SW480 (cell line): ENCODE measurements around the gene LMNA.
"Not testable (repeated sequence)": the region's sequence is repeated elsewhere in the genome, so short reads cannot be mapped to it uniquely, and the experiment has no call there.

Experiments used
- DNase-seq: peaks from one replicate; pipeline ENCODE4 v3.0.0-alpha.2; 2016; ENCODE audit warnings: low spot score

The LMNA gene

DNA sequence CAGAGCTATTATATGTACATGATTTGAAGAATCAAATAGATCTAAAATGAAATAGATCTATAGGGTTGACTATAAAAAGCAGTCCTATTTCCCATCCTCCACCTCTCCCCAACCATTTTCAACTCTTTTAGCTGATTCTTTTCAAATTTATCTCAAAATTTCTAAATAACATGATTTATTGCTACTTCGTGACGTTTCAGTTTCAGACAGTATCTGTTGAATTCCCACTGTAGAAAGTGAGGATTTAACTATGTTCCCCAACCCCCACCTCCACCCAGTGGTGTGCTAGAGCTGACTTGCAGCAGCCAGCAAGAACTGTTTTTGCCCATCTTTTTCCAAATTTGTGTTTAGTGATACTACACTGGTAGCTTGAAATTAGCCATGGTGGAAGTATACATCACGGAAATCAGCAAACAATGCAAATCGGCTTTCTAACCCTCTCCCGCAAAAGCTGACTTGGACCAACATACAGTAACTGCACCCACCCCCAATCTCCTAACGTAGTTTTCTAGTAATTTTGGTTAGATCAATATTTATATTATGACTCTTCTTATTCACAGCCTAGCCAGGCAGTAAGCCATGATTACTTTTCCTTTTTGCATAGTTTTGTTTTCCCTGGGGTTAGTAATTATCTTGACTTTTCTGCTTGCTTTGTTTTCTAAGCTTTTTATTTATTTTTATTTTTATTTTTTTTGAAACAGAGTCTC, 49.8 kb downstream of the LMNA start:
- no peak for DNase-seq

DNA sequence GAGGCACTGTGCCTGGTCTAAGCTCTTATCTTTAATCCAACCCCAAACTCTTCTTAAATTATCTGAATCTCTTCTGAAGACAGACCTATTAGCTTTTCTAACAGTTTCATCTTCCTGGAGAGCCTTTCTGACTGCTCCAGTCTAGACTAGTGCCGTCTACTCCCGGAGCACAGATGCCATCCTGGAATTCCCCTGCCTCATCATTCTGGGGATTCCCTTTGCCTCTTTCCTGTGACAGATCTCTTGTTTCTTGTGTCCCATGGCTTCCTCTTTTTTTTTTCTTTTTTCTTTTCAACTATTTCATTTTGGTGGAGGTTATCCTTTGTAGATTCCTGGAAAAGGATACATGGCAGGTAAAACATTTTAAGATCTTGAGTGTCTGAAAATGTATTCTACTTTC, 50.6 kb downstream of the LMNA start:
- no peak for DNase-seq

DNA sequence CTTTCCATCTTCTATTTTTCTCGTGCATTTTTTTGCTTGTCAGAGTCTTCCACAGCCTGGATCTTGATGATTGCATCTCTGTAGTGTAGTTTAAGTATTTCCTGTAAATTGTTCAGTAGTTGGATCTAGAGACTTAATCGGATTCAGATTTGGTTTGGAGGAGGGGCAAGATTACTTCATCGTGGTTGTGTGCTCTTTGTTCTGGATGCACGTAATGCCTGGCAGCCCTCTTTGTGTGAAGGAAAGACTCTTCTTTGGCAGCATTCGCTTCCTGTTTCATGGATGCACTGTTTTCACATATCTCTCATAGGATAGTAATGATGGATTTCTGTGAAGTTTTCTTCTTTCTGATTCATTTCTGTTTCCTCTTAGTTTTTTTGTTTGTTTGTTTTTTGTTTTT, 53.0 kb downstream of the LMNA start:
- DNase-seq = no peak

DNA sequence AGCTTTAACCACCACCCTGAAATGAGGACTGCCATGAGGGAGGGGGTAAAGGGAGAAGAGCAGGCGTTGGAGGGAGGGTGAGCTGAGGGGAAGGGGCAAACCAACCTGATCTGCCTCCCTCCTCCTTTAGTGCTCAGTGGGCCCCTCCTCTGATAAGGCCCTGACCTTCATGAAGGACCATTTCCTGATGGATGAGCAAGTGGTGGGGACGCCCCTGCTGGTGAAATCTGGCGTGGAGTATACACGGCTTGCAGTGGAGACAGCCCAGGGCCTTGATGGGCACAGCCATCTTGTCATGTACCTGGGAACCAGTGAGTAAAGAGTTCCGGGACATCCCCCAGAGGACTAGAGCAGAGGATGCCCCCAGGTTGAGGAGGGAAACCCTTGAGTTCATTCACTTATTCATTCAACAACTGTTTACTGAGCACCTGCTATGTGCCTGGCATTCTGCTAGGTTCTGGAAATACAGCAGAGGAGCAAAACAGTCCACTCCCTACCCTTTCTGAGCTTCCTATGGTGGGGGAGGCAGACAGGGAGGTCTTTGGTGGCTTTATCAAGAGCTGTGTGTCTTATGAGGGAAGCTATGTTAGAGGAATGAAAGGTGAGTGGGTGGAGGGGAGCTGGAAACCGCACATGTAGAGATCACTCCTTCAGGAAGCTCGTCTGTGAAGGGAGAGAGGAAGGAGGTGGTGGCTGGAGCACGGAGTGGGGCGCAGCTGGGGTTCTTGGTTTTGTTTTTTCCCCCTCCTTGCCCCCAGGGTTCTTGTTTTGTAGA, 58.4 kb downstream of the LMNA start:
- DNase-seq = no peak

DNA sequence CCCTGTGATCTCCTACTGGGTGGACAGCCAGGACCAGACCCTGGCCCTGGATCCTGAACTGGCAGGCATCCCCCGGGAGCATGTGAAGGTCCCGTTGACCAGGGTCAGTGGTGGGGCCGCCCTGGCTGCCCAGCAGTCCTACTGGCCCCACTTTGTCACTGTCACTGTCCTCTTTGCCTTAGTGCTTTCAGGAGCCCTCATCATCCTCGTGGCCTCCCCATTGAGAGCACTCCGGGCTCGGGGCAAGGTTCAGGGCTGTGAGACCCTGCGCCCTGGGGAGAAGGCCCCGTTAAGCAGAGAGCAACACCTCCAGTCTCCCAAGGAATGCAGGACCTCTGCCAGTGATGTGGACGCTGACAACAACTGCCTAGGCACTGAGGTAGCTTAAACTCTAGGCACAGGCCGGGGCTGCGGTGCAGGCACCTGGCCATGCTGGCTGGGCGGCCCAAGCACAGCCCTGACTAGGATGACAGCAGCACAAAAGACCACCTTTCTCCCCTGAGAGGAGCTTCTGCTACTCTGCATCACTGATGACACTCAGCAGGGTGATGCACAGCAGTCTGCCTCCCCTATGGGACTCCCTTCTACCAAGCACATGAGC, 62.2 kb downstream of the LMNA start:
- no peak for DNase-seq

DNA sequence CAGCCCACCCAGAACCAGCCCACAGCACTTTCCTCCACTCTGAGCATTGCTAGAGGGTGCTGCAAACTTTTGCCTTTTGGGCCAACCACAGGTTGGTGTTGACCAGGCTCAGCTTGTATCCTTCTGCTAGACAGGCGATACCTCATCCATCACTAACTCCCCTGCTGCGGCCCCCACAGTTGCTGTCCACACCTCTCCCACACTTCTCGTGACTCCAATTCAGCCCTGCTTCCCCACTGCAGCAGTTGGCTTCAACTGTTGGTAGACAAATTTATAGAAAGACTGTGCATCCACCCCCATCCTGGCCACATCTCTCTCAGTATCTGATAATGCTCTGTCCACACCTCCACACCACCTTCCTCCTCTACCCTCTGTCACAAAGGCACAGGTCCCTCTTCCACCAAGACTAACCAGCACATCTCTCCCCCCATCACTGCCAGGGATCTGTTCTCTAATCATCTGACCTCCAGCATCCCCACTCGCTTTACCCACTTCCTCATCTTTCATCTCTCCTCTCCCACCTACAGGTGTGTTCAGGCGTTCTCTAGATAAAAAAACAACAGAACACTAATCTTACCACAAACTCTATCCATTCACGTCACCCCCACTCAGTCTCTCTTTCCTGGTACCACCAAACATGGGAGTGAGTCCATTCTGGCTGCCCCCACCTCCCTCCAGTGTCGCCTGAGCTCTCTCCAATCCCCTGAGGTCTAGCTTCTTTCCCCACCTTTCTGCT, 63.6 kb downstream of the LMNA start:
- DNase-seq = no peak

DNA sequence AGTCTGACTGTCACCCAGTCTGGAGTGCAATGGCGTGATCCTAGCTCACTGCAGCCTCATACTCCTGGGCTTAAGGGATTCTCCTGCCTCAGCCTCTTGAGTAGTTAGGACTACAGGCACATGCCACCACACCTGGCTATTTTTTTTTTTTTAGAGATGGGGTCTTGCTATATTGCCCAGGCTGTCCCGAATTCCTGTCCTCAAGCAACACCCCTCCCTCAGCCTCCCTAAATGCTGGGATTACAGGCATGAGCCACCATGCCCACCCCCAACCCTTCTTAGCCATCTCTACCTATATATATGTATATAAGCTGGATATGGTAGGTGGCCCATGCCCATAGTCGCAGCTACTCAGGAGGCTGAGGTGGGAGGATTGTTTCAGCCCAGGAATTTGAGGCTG, 66.0 kb downstream of the LMNA start:
- DNase-seq = no peak

DNA sequence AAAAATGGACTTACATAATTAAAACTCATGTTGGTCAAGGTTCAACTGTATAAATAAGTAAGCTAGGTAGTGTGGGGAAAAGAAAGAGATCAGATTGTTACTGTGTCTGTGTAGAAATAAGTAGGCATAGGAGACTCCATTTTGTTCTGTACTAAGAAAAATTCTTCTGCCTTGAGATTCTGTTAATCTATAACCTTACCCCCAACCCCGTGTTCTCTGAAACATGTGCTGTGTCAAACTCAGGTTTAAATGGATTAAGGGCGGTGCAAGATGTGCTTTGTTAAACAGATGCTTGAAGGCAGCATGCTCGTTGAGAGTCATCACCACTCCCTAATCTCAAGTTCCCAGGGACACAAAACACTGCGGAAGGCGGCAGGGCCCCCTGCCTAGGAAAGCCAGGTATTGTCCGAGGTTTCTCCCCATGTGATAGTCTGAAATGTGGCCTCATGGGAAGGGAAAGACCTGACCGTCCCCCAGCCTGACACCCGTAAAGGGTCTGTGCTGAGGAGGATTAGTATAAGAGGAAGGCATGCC, 66.9 kb downstream of the LMNA start:
- not testable (repeated sequence) for DNase-seq

DNA sequence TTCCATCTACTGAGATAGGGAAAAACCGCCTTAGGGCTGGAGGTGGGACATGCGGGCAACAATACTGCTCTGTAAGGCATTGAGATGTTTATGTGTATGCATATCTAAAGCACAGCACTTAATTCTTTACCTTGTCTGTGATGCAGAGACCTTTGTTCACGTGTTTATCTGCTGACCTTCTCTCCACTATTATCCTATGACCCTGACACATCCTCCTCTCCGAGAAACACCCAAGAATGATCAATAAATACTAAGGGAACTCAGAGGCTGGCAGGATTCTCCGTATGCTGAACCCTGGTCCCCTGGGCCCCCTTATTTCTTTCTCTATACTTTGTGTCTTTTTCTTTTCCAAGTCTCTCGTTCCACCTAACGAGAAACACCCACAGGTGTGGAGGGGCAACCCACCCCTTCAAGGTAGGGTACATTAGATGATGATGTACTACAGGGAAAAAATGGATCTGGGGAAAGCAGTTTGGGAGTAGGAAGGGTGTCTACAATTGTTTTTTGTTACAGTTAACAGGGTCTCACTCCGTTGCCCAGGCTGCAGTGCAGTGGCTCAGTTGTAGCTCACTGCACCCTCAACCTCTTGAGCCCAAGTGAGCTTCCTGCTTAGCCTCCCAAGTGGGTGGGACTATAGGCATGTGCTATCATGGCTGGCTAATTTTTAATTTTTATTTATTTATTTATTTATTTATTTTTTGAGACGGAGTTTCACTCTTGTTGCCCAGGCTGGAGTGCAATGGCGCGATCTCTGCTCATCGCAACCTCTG, 67.7 kb downstream of the LMNA start:
- DNase-seq = not testable (repeated sequence)

DNA sequence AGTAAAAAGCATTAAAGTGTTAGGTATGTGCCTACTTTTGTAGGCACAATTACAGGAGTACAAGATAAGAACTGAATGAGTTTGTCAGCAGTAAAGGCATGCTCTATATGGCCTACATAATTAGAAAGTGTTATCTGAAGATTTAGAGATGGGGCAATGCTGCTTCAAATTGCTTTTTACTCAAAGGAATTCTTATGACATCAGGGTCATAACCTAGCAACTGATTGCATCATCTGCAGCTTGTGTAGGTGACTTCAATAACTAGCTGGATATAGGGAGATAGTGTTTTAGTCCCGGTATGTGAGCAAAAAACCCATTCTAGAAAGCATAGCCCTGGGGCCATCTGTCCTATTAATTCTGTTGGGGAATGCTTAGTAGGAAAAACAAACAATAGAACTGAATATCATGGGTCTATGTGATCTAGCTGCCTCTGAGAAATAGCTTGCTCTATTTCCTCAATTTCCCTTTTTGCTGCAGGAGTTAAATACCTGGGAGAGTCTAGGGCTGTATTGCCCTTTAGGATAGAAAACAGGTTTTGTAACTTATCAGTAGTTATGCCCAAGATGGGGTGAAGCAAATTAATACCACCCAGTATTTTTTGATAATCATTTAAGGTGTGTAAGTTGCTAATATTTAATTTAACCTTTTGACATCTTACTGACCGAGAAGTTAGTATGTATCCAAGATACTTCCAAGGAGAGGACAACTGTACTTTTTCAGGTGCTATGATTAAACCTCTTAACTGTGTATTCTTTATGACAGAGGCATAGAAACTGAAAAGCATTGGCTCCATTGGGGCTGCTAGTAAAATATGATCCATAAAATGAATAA, 72.1 kb downstream of the LMNA start:
- DNase-seq = not testable (repeated sequence)
